Cardiac muscle cell (in vitro differentiated cells and primary cell): ENCODE data around the gene RFTN1. TPM values are rescaled to one million over a fixed set of nuclear protein-coding genes. Genes with fewer than 3 reads are reported as not detected.
A peak's percentile ranks its signal among the peaks of the same experiment; 100 is the strongest.

Experiments
- DNase-seq, 2 donors: peaks; one replicate each; pipeline versions ENCODE4 v3.0.0 to v3.0.0-alpha.2; 2010 to 2017; ENCODE audit warnings: low read depth in 1 of 2, low spot score in 1 of 2
- H3K27ac ChIP-seq: fragments of 200-600 bp; sonication (generic); 2 replicates; pipeline ENCODE4 v1.5.1; 2016
- H3K27me3 ChIP-seq: fragments of 200-600 bp; sonication (generic); 2 replicates; pipeline ENCODE4 v1.6.0; 2016; ENCODE audit warnings: control low read depth
- H3K36me3 ChIP-seq: fragments of 200-600 bp; sonication (generic); 2 replicates; pipeline ENCODE4 v1.5.1; 2016; ENCODE audit warnings: control low read depth
- H3K4me1 ChIP-seq: fragments of 200-600 bp; sonication (generic); 2 replicates; pipeline ENCODE4 v1.8.1; 2017; ENCODE audit warnings: low read depth, mild to moderate bottlenecking, mixed run types
- H3K4me3 ChIP-seq: fragments of 200-600 bp; sonication (generic); 2 replicates; pipeline ENCODE4 v1.5.1; 2016; ENCODE audit warnings: mild to moderate bottlenecking
- H3K9me3 ChIP-seq: fragments of 200-600 bp; sonication (generic); 2 replicates; pipeline ENCODE4 v1.5.1; 2017; ENCODE audit warnings: low read depth, mild to moderate bottlenecking, control low read depth
- polyA plus RNA-seq: library from polyadenylated mRNA; unstranded; fragments of >200 nt; fragmentation: Nextera tagmentation; extraction: Ambion mirVana; gene quantifications from 2 replicates; pipeline ENCODE4 v1.2.1, GENCODE V29; 2016
- total RNA-seq: library from RNA; depleted of rRNA; stranded (reverse); fragments of >200 nt; gene quantifications from 2 replicates; pipeline ENCODE4 v1.2.3, GENCODE V29; 2016
- TF ChIP-seq, protein P1 (sequence below): IDR thresholded peaks from 2 replicates; pipeline ENCODE4 v1.5.1; 2012; ENCODE audit warnings: low read depth, mild to moderate bottlenecking, low read length

Gene RFTN1
- total and polyA plus RNA-seq, 2 experiments from 2014 or later = 30.6 to 42.4 TPM

DNA sequence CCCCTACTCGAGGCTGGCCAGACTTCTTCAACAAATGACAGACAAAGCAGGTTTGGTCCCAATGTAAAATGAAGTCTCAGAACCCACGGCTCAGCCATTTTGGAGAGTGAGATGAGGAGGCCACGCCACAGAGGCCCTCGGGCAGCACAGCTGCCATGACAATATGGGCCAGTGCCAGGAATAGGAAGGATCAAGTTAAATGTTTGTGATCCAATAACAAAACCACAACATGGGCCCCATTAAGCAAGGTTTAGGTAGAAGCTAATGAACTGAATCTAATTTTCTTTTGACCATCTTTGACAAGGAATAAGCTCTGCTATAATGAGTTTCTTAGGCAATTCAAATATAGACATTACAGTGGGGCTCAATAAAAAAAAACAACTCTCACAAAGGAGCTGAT is 52.6 kb downstream of the RFTN1 start:
- Histone ChIP-seq H3K27me3 (no peaks in the 10 kb centered on the region), H3K4me1 (peaks cover 14% of the 10 kb centered on the region), H3K27ac (no peak overlapping the region), H3K4me3 (no peak overlapping the region), H3K9me3 (no peaks in the 10 kb centered on the region), H3K36me3 (no peaks in the 10 kb centered on the region)
- DNase-seq = no peak
- TF ChIP-seq, protein P1, sequence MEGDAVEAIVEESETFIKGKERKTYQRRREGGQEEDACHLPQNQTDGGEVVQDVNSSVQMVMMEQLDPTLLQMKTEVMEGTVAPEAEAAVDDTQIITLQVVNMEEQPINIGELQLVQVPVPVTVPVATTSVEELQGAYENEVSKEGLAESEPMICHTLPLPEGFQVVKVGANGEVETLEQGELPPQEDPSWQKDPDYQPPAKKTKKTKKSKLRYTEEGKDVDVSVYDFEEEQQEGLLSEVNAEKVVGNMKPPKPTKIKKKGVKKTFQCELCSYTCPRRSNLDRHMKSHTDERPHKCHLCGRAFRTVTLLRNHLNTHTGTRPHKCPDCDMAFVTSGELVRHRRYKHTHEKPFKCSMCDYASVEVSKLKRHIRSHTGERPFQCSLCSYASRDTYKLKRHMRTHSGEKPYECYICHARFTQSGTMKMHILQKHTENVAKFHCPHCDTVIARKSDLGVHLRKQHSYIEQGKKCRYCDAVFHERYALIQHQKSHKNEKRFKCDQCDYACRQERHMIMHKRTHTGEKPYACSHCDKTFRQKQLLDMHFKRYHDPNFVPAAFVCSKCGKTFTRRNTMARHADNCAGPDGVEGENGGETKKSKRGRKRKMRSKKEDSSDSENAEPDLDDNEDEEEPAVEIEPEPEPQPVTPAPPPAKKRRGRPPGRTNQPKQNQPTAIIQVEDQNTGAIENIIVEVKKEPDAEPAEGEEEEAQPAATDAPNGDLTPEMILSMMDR = no peak

DNA sequence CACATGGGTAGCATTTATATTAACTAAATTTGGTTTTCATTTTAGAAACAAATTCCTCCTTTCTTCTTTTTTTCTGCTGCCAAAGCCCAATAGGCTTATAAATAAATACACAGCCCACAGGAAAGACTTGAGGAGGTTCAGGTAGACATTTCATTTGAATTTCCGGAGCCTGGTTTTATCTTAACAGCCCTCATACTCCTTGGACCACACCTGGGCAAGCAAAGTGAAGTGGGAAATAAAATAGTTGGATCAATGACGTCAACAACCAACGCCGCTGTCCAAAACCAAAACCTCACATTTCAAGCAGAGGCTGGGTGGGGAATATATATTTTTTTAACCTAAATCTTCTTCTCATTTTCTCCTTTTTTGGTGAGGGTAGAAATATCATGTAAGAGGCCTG is 53.2 kb downstream of the RFTN1 start:
- no peaks in the 10 kb centered on the region for H3K36me3 ChIP-seq
- H3K4me1 ChIP-seq = peaks cover 14% of the 10 kb centered on the region
- DNase-seq = no peak
- no peak overlapping the region for H3K4me3 ChIP-seq
- H3K9me3 ChIP-seq = no peaks in the 10 kb centered on the region
- no peaks in the 10 kb centered on the region for H3K27me3 ChIP-seq
- H3K27ac ChIP-seq = no peak overlapping the region
- TF ChIP-seq, protein P1 = no peak

GRCh38 chr3:16456784-16457415 is 56.6 kb downstream of the RFTN1 start:
- H3K36me3 ChIP-seq = no peaks in the 10 kb centered on the region
- no peak overlapping the region for H3K27ac ChIP-seq
- no peaks in the 10 kb centered on the region for H3K4me1 ChIP-seq
- DNase-seq = peak in 1 of 2 donors; percentile 74
- no peaks in the 10 kb centered on the region for H3K27me3 ChIP-seq
- no peak overlapping the region for H3K4me3 ChIP-seq
- H3K9me3 ChIP-seq = no peaks in the 10 kb centered on the region
- TF ChIP-seq, protein P1 = no peak

GRCh38 chr3:16455966-16456365 is 57.5 kb downstream of the RFTN1 start:
- H3K27me3 ChIP-seq = no peaks in the 10 kb centered on the region
- H3K27ac ChIP-seq = no peak overlapping the region
- H3K4me3 ChIP-seq = no peak overlapping the region
- no peak for DNase-seq
- H3K4me1 ChIP-seq = no peaks in the 10 kb centered on the region
- no peaks in the 10 kb centered on the region for H3K9me3 ChIP-seq
- TF ChIP-seq, protein P1 = no peak
- no peaks in the 10 kb centered on the region for H3K36me3 ChIP-seq

GRCh38 chr3:16455001-16455400 is 58.5 kb downstream of the RFTN1 start:
- no peaks in the 10 kb centered on the region for H3K9me3 ChIP-seq
- H3K4me3 ChIP-seq = no peak overlapping the region
- no peaks in the 10 kb centered on the region for H3K4me1 ChIP-seq
- no peaks in the 10 kb centered on the region for H3K36me3 ChIP-seq
- DNase-seq = no peak
- TF ChIP-seq, protein P1 = no peak
- no peaks in the 10 kb centered on the region for H3K27me3 ChIP-seq
- no peak overlapping the region for H3K27ac ChIP-seq

- TF ChIP-seq, protein P1 = no peak
- H3K4me1 ChIP-seq = no peaks in the 10 kb centered on the region
- no peak for DNase-seq
These were observed 61.2 kb downstream of the RFTN1 start for GRCh38 chr3:16452261-16452660.

More at GRCh38 chr3:16452261-16452660, 61.2 kb downstream of the RFTN1 start:
- H3K4me3 ChIP-seq = no peak overlapping the region
- no peaks in the 10 kb centered on the region for H3K36me3 ChIP-seq
- H3K9me3 ChIP-seq = no peaks in the 10 kb centered on the region
- H3K27me3 ChIP-seq = no peaks in the 10 kb centered on the region
- H3K27ac ChIP-seq = no peak overlapping the region
